NT2/D1 (cell line): ENCODE results near the gene SERPINB4.

ENCODE experiments used
- SUZ12 ChIP-seq: IDR thresholded peaks from 2 replicates; pipeline ENCODE4 v1.6.1; 2011; ENCODE audit not compliant: insufficient read length, insufficient read depth; ENCODE audit errors: extremely low read depth
- ZNF274 ChIP-seq: IDR thresholded peaks from 2 replicates; pipeline ENCODE4 v1.6.1; 2011; ENCODE audit warnings: mild to moderate bottlenecking, low read depth, low read length

- TF ChIP-seq SUZ12, result no peak
- no peak for TF ChIP-seq ZNF274
These were observed 33.6 kb upstream of the SERPINB4 start for GRCh38 chr18:63677500-63678225.
